Osteocyte (in vitro differentiated cells): ENCODE measurements around the gene USP27X. TPM values are rescaled to one million over a fixed set of nuclear protein-coding genes. Genes with fewer than 3 reads are reported as not detected.

ENCODE experiments used
- DNase-seq: peaks from one replicate; pipeline ENCODE4 v3.0.0; 2021; ENCODE audit warnings: mixed read lengths; ENCODE audit not compliant: unreplicated experiment; ENCODE audit errors: extremely low spot score
- H3K27ac Mint-ChIP-seq: one replicate; pipeline ENCODE4 v1.8.0; 2021; ENCODE audit warnings: mild to moderate bottlenecking, mixed read lengths; ENCODE audit not compliant: unreplicated experiment
- H3K27me3 Mint-ChIP-seq: one replicate; pipeline ENCODE4 v1.8.0; 2021; ENCODE audit warnings: mixed read lengths; ENCODE audit not compliant: unreplicated experiment
- H3K36me3 Mint-ChIP-seq: one replicate; pipeline ENCODE4 v1.8.0; 2021; ENCODE audit warnings: mixed read lengths; ENCODE audit not compliant: unreplicated experiment
- H3K4me1 Mint-ChIP-seq: one replicate; pipeline ENCODE4 v1.8.0; 2021; ENCODE audit warnings: mixed read lengths; ENCODE audit not compliant: unreplicated experiment
- H3K4me3 Mint-ChIP-seq: one replicate; pipeline ENCODE4 v1.8.0; 2021; ENCODE audit warnings: mild to moderate bottlenecking, moderate library complexity, mixed read lengths; ENCODE audit not compliant: unreplicated experiment
- H3K9me3 Mint-ChIP-seq: one replicate; pipeline ENCODE4 v1.8.0; 2021; ENCODE audit warnings: mixed read lengths; ENCODE audit not compliant: unreplicated experiment
- total RNA-seq: library from RNA; stranded (reverse); gene quantifications from 2 replicates; pipeline ENCODE4 v1.2.1, GENCODE V29; 2021
- TF ChIP-seq, protein P1 (sequence below): fragments of 200-600 bp; sonication (generic); IDR thresholded peaks from 2 replicates; pipeline ENCODE4 v1.5.0; 2021; ENCODE audit warnings: antibody characterized with exemption, mild to moderate bottlenecking, moderate library complexity

The USP27X gene
- total RNA-seq, 1 donor from 2014 or later = 4.6 TPM

DNA sequence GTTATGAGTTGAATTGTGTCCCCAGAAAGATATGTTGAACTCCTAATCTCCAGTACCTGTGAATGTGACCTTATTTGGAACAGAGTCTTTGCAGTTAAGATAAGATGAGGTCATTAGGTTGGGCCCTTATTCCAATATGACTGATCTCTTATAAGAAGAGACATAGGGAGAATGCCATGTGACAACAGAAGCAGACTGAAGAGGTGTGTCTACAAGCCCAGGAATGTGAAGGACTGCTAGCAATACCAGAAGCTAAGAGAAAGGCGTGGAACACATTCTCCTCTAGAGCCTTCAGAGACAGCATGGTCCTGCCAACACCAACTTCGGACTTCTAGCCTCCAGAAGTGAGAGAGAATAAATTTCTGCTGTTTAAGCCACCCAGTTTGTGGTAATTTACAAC is 22.5 kb upstream of the USP27X start:
- TF ChIP-seq, protein P1, sequence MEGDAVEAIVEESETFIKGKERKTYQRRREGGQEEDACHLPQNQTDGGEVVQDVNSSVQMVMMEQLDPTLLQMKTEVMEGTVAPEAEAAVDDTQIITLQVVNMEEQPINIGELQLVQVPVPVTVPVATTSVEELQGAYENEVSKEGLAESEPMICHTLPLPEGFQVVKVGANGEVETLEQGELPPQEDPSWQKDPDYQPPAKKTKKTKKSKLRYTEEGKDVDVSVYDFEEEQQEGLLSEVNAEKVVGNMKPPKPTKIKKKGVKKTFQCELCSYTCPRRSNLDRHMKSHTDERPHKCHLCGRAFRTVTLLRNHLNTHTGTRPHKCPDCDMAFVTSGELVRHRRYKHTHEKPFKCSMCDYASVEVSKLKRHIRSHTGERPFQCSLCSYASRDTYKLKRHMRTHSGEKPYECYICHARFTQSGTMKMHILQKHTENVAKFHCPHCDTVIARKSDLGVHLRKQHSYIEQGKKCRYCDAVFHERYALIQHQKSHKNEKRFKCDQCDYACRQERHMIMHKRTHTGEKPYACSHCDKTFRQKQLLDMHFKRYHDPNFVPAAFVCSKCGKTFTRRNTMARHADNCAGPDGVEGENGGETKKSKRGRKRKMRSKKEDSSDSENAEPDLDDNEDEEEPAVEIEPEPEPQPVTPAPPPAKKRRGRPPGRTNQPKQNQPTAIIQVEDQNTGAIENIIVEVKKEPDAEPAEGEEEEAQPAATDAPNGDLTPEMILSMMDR = no peak
- Mint-ChIP-seq H3K27me3 (peaks cover 12% of the 10 kb centered on the region), H3K27ac (no peak overlapping the region), H3K9me3 (peaks cover 4% of the 10 kb centered on the region), H3K36me3 (no peaks in the 10 kb centered on the region), H3K4me1 (no peaks in the 10 kb centered on the region), H3K4me3 (no peak overlapping the region)
- DNase-seq = no peak

DNA sequence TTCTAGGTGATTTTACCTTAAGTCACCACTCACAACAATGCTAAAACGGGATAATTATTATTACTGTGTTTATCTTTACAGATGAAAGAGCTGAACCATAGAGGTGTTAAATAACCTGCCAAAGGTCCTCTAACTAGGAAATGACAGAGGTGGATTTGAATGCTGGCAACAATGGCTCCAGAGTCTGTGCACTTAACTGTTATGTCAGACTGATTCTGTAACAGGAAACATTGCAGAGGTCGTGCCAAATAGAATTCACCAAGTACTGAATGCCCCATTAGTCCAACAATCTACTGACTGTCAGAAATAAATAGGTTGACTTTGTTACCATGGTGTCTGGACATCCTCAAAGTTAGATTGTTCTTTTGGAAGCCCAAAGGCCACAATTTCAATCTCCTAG is 20.9 kb upstream of the USP27X start:
- no peak for DNase-seq
- Mint-ChIP-seq H3K4me1 (no peaks in the 10 kb centered on the region), H3K9me3 (peaks cover 4% of the 10 kb centered on the region), H3K27ac (no peak overlapping the region), H3K36me3 (no peaks in the 10 kb centered on the region), H3K4me3 (no peak overlapping the region), H3K27me3 (peaks cover 8% of the 10 kb centered on the region)
- TF ChIP-seq, protein P1 = no peak

DNA sequence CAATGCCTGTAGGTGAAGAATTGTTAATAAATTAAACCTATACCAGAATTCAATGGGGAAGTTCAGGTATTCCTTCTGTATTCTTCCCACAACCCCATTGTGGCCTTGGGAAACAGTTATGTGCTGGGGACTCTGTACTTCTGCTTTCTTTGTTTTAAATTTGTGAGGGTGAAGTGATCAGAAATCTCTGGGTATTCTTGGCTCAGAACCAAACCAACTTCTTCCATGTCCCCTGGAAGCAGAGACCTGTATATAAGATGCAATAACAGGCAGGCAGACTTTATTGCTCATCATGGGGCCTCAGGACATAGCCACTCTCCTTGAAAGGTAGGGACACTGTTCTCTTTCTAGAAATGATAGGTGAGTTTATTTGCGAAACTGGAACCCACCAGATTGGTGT is 19.8 kb upstream of the USP27X start:
- H3K27ac Mint-ChIP-seq = no peak overlapping the region
- DNase-seq = no peak
- no peaks in the 10 kb centered on the region for H3K4me1 Mint-ChIP-seq
- H3K27me3 Mint-ChIP-seq = peaks cover 5% of the 10 kb centered on the region
- H3K36me3 Mint-ChIP-seq = no peaks in the 10 kb centered on the region
- TF ChIP-seq, protein P1 = no peak
- peaks cover 4% of the 10 kb centered on the region for H3K9me3 Mint-ChIP-seq
- H3K4me3 Mint-ChIP-seq = no peak overlapping the region

DNA sequence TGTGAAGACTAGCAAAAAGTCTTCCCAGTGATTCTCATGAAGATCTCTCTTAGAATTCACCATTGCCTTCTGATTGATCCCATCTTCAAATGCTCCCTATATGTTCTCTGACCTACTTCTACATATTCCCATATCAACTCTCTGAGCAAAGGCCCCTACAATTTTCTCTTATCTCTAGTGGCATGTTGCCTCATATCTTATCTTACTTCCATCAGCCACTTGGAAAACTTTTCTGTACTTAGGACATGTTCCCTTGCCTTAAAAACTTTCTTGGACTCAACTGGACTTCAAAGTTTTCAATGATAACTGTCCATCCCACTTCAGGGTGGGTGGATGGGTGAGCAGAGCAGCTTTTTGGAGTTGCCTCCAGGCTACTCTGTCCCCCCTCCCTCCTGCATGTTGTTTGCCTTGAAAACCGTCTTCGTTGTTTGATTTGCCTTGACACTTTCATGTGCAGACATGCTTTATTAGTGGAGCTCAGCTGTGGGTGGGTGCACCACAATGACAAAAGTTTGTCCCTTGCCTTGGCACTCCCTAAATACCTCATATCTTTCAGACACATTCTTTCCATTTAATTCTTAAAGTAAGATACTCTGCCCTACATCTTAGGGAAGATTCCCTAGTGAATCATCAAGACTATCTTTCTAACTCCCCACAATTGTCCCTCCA is 18.3 kb upstream of the USP27X start:
- H3K4me3 Mint-ChIP-seq = no peak overlapping the region
- H3K27me3 Mint-ChIP-seq = no peaks in the 10 kb centered on the region
- H3K9me3 Mint-ChIP-seq = peaks cover 4% of the 10 kb centered on the region
- TF ChIP-seq, protein P1 = no peak
- DNase-seq = no peak
- no peaks in the 10 kb centered on the region for H3K4me1 Mint-ChIP-seq
- no peaks in the 10 kb centered on the region for H3K36me3 Mint-ChIP-seq
- no peak overlapping the region for H3K27ac Mint-ChIP-seq

DNA sequence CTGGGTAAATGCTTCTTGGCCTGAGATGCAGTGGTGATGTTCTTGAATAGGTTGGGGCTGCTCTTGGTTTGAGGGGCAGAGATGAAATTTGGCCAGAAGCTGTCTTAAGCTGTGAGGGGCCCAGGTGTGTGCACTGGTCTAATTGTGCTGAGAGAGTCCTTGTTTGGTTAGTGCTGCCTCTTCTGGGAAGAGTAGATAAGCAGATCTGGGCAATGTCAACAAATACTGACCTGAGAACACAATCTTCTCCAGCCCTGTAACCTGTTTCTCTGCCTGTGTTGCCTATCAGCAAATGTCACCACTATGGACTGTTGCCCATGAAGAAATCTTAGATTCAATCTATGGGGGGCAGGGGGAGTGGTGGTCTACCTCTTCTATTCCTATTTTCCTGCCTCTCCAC is 17.2 kb upstream of the USP27X start:
- no peak for DNase-seq
- no peaks in the 10 kb centered on the region for H3K27me3 Mint-ChIP-seq
- H3K4me1 Mint-ChIP-seq = no peaks in the 10 kb centered on the region
- TF ChIP-seq, protein P1 = no peak
- no peaks in the 10 kb centered on the region for H3K36me3 Mint-ChIP-seq
- H3K27ac Mint-ChIP-seq = no peak overlapping the region
- H3K4me3 Mint-ChIP-seq = no peak overlapping the region
- H3K9me3 Mint-ChIP-seq = peaks cover 4% of the 10 kb centered on the region
